GM23248 (cell line): ENCODE results near the gene GRIK5. TPM values are rescaled to one million over a fixed set of nuclear protein-coding genes. Genes with fewer than 3 reads are reported as not detected.

Experiments used
- DNase-seq: peaks from one replicate; pipeline ENCODE4 v3.0.0-alpha.2; 2015
- H2AFZ ChIP-seq: fragments of 200-600 bp; sonication (generic); 2 replicates; pipeline ENCODE4 v1.6.1; 2016; ENCODE audit warnings: antibody characterized with exemption
- H3F3A ChIP-seq: fragments of 200-600 bp; sonication (generic); 2 replicates; pipeline ENCODE4 v1.6.1; 2016; ENCODE audit warnings: mild to moderate bottlenecking, antibody characterized with exemption, mixed run types; ENCODE audit not compliant: insufficient read depth
- H3K27ac ChIP-seq: fragments of 200-600 bp; sonication (generic); 2 replicates; pipeline ENCODE4 v1.5.1; 2016; ENCODE audit warnings: mild to moderate bottlenecking
- H3K27me3 ChIP-seq: fragments of 200-600 bp; sonication (generic); replicated peaks from 2 replicates; pipeline ENCODE4 v1.6.1; 2016; ENCODE audit warnings: mild to moderate bottlenecking; ENCODE audit not compliant: insufficient read depth
- H3K36me3 ChIP-seq: fragments of 200-600 bp; sonication (generic); 2 replicates; pipeline ENCODE4 v1.6.1; 2016; ENCODE audit warnings: low read depth, mild to moderate bottlenecking
- H3K4me1 ChIP-seq: fragments of 200-600 bp; sonication (generic); 2 replicates; pipeline ENCODE4 v1.6.1; 2016; ENCODE audit warnings: mild to moderate bottlenecking; ENCODE audit not compliant: insufficient read depth
- H3K4me2 ChIP-seq: fragments of 200-600 bp; sonication (generic); one replicate; pipeline ENCODE4 v1.6.1; 2016; ENCODE audit warnings: mild to moderate bottlenecking; ENCODE audit not compliant: unreplicated experiment
- H3K4me3 ChIP-seq: fragments of 200-600 bp; sonication (generic); 2 replicates; pipeline ENCODE4 v1.5.1; 2016; ENCODE audit warnings: mild to moderate bottlenecking
- H3K79me2 ChIP-seq: fragments of 200-600 bp; sonication (generic); 2 replicates; pipeline ENCODE4 v1.6.1; 2016; ENCODE audit warnings: mild to moderate bottlenecking; ENCODE audit not compliant: insufficient read depth
- H3K9ac ChIP-seq: fragments of 200-600 bp; sonication (generic); 2 replicates; pipeline ENCODE4 v1.6.1; 2016; ENCODE audit warnings: mild to moderate bottlenecking
- H3K9me2 ChIP-seq: fragments of 200-600 bp; sonication (generic); 2 replicates; pipeline ENCODE4 v1.6.1; 2016; ENCODE audit warnings: mixed run types, mild to moderate bottlenecking, moderate library complexity; ENCODE audit not compliant: insufficient read depth
- H3K9me3 ChIP-seq: fragments of 200-600 bp; sonication (generic); one replicate; pipeline ENCODE4 v1.6.1; 2017; ENCODE audit warnings: low read depth
- H4K20me1 ChIP-seq: fragments of 200-600 bp; sonication (generic); 2 replicates; pipeline ENCODE4 v1.6.0; 2016; ENCODE audit not compliant: insufficient read depth
- EZH2 ChIP-seq: fragments of 200-600 bp; sonication (generic); IDR thresholded peaks from 2 replicates; pipeline ENCODE4 v1.6.1; 2018; ENCODE audit warnings: antibody characterized with exemption, mild to moderate bottlenecking; ENCODE audit not compliant: insufficient read depth, poor library complexity, severe bottlenecking
- EZH2phosphoT487 ChIP-seq: fragments of 200-600 bp; sonication (generic); IDR thresholded peaks from 2 replicates; pipeline ENCODE4 v1.6.1; 2018; ENCODE audit warnings: antibody characterized with exemption, moderate library complexity, mild to moderate bottlenecking, low read depth; ENCODE audit not compliant: insufficient read depth
- WGBS, 2 experiments: methylation state at CpG; one replicate each; pipeline ENCODE4 v1.1.6; 2015 to 2017; ENCODE audit warnings: low lambda C conversion rate in 2 of 2, low coverage in 1 of 2; ENCODE audit errors: missing lambda C conversion rate in 2 of 2; 5-methylcytosine and 5-hydroxymethylcytosine counted together
- in situ Hi-C: fragments of 300-500 bp; cut with MboI; formaldehyde crosslinking; loops from 2 replicates; pipeline ENCODE4 v1.15.0; 2020
- polyA plus RNA-seq: library from polyadenylated mRNA; unstranded; fragments of >200 nt; fragmentation: Nextera tagmentation; extraction: Ambion mirVana; gene quantifications from 2 replicates; pipeline ENCODE4 v1.2.1, GENCODE V29; 2016
- total RNA-seq: library from RNA; depleted of rRNA; stranded (reverse); fragments of >200 nt; shearing (Covaris generic); gene quantifications from 2 replicates; pipeline ENCODE4 v1.2.3, GENCODE V29; 2014

GRIK5 gene
- total and polyA plus RNA-seq, 2 experiments from 2014 or later, result not detected

GRCh38 chr19:42071247-42071646 lies 1.2 kb upstream of the GRIK5 start:
- WGBS, 2 experiments, result 84 to 90% methylated on average over 5 to 12 of the region's 12 CpGs
- peaks cover 3% of the 10 kb centered on the region for H3K79me2 ChIP-seq
- no peak overlapping the region for H3K9ac ChIP-seq
- peaks cover 23% of the 10 kb centered on the region for H3K27me3 ChIP-seq
- no peaks in the 10 kb centered on the region for H3K36me3 ChIP-seq
- no peaks in the 10 kb centered on the region for H3K9me3 ChIP-seq
- no peak for TF ChIP-seq EZH2phosphoT487
- no peak for TF ChIP-seq EZH2
- H3K27ac ChIP-seq, result no peak overlapping the region
- H3K4me2 ChIP-seq, result no peak overlapping the region
- no peaks in the 10 kb centered on the region for H3K9me2 ChIP-seq
- H4K20me1 ChIP-seq, result no peaks in the 10 kb centered on the region
- in situ Hi-C loops, result no loop called here
- DNase-seq, result no peak
- H3F3A ChIP-seq, result no peaks in the 10 kb centered on the region
- no peaks in the 10 kb centered on the region for H3K4me1 ChIP-seq
- no peak overlapping the region for H2AFZ ChIP-seq
- no peak overlapping the region for H3K4me3 ChIP-seq

GRCh38 chr19:42068756-42069571 lies 1.0 kb downstream of the GRIK5 start:
- no peak overlapping the region for H3K4me3 ChIP-seq
- no peak overlapping the region for H2AFZ ChIP-seq

GRCh38 chr19:42068361-42068755 lies 1.6 kb downstream of the GRIK5 start:
- H3K4me2 ChIP-seq, result no peak overlapping the region
- H4K20me1 ChIP-seq, result no peaks in the 10 kb centered on the region
- H3K4me1 ChIP-seq, result no peaks in the 10 kb centered on the region
- DNase-seq, result no peak
- H2AFZ ChIP-seq, result no peak overlapping the region
- H3K4me3 ChIP-seq, result no peak overlapping the region
- in situ Hi-C loops, result no loop called here
- H3K79me2 ChIP-seq, result no peaks in the 10 kb centered on the region
- no peak for TF ChIP-seq EZH2
- TF ChIP-seq EZH2phosphoT487, result no peak
- H3K27me3 ChIP-seq, result peaks cover 24% of the 10 kb centered on the region
- H3K9me3 ChIP-seq, result no peaks in the 10 kb centered on the region
- 20 to 24% methylated on average over 7 to 8 of the region's 8 CpGs for WGBS, 2 experiments
- no peaks in the 10 kb centered on the region for H3K9me2 ChIP-seq
- no peaks in the 10 kb centered on the region for H3F3A ChIP-seq
- H3K9ac ChIP-seq, result no peak overlapping the region
- H3K36me3 ChIP-seq, result no peaks in the 10 kb centered on the region
- no peak overlapping the region for H3K27ac ChIP-seq

More at GRCh38 chr19:42068756-42069571, 1.0 kb downstream of the GRIK5 start:
- no peaks in the 10 kb centered on the region for H3F3A ChIP-seq
- TF ChIP-seq EZH2 (no peak), EZH2phosphoT487 (no peak)
- no peaks in the 10 kb centered on the region for H3K9me2 ChIP-seq
- no peaks in the 10 kb centered on the region for H4K20me1 ChIP-seq
- peaks cover 24% of the 10 kb centered on the region for H3K27me3 ChIP-seq
- WGBS, 2 experiments, result 8 to 10% methylated on average over 17 to 29 of the region's 29 CpGs
- no peak for DNase-seq
- H3K36me3 ChIP-seq, result no peaks in the 10 kb centered on the region
- no peak overlapping the region for H3K27ac ChIP-seq
- H3K79me2 ChIP-seq, result no peaks in the 10 kb centered on the region
- in situ Hi-C loops, result no loop called here
- H3K4me1 ChIP-seq, result no peaks in the 10 kb centered on the region
- no peak overlapping the region for H3K9ac ChIP-seq
- no peak overlapping the region for H3K4me2 ChIP-seq
- no peaks in the 10 kb centered on the region for H3K9me3 ChIP-seq

GRCh38 chr19:42067315-42067888 lies 2.6 kb downstream of the GRIK5 start:
- WGBS, 2 experiments, result 61 to 74% methylated on average over 6 of the region's 6 CpGs

More at GRCh38 chr19:42067315-42067888, 2.6 kb downstream of the GRIK5 start:
- TF ChIP-seq EZH2phosphoT487 (no peak), EZH2 (no peak)
- Histone ChIP-seq H3K27ac (no peak overlapping the region), H3F3A (no peaks in the 10 kb centered on the region), H3K36me3 (no peaks in the 10 kb centered on the region), H3K9ac (no peak overlapping the region), H3K9me2 (no peaks in the 10 kb centered on the region), H3K4me2 (no peak overlapping the region), H3K4me1 (no peaks in the 10 kb centered on the region), H3K79me2 (no peaks in the 10 kb centered on the region), H2AFZ (no peak overlapping the region), H4K20me1 (no peaks in the 10 kb centered on the region), H3K9me3 (no peaks in the 10 kb centered on the region), H3K27me3 (peaks cover 24% of the 10 kb centered on the region), H3K4me3 (no peak overlapping the region)
- in situ Hi-C loops, result no loop called here
- no peak for DNase-seq
